Brain microvascular endothelial cell (primary cell): Measurements from ENCODE around the gene C11orf52.
"Not testable (repeated sequence)": the region's sequence is repeated elsewhere in the genome, so short reads cannot be mapped to it uniquely, and the experiment has no call there.

Source experiments
- DNase-seq: peaks from one replicate; pipeline ENCODE4 v3.0.0-alpha.2; 2020
- H3K27ac ChIP-seq: fragments of 250-450 bp; sonication (Bioruptor Pico); 2 replicates; pipeline ENCODE4 v1.5.1; 2020; ENCODE audit warnings: mild to moderate bottlenecking, moderate library complexity
- H3K27me3 ChIP-seq: fragments of 250-450 bp; sonication (Bioruptor Pico); replicated peaks from 2 replicates; pipeline ENCODE4 v1.5.1; 2020; ENCODE audit warnings: mild to moderate bottlenecking
- H3K36me3 ChIP-seq: fragments of 250-450 bp; sonication (Bioruptor Pico); replicated peaks from 2 replicates; pipeline ENCODE4 v1.5.1; 2020; ENCODE audit warnings: mild to moderate bottlenecking
- H3K4me3 ChIP-seq: 2 replicates; pipeline ENCODE4 v1.5.1; 2011; ENCODE audit warnings: low read depth, mild to moderate bottlenecking, control low read depth, low read length, moderate library complexity
- in situ Hi-C: cut with HindIII; loops from 2 replicates; pipeline ENCODE4 v1.10.0; 2017; ENCODE audit warnings: low sequenced_read_pairs, low pct_ligation_motif_present
- TF ChIP-seq, protein P1 (sequence below): IDR thresholded peaks from 2 replicates; pipeline ENCODE4 v1.5.1; 2011; ENCODE audit warnings: low read depth, mild to moderate bottlenecking, moderate library complexity, low read length, control low read depth, inconsistent platforms; ENCODE audit errors: missing control alignments

C11orf52 gene

DNA sequence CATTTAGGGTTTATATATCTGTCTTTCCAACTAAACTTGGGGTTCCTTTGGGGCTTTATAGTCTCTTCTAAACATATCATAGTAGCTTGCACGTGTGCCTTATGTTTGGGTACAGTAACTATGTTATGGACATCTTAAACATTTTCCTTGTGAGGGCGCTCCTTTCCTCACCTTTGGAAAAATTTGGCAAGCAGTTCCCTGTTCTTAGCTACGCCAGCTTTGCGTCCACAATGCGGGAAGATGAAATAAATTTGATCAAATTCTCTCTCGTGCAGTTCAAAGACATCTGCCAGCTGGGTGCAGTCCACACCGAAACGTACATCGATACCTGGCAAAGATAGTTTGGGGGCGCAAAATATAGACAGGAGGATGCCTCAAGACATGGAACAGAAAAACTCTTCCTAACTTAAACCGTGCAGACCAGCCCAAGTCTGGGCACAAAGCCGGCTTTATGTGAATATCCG lies 40.3 kb upstream of the C11orf52 start:
- Histone ChIP-seq H3K27ac (peak overlapping the region; percentile 96), H3K4me3 (peak overlapping the region; percentile 89), H3K27me3 (no peaks in the 10 kb centered on the region), H3K36me3 (peaks cover 2% of the 10 kb centered on the region)
- TF ChIP-seq, protein P1, sequence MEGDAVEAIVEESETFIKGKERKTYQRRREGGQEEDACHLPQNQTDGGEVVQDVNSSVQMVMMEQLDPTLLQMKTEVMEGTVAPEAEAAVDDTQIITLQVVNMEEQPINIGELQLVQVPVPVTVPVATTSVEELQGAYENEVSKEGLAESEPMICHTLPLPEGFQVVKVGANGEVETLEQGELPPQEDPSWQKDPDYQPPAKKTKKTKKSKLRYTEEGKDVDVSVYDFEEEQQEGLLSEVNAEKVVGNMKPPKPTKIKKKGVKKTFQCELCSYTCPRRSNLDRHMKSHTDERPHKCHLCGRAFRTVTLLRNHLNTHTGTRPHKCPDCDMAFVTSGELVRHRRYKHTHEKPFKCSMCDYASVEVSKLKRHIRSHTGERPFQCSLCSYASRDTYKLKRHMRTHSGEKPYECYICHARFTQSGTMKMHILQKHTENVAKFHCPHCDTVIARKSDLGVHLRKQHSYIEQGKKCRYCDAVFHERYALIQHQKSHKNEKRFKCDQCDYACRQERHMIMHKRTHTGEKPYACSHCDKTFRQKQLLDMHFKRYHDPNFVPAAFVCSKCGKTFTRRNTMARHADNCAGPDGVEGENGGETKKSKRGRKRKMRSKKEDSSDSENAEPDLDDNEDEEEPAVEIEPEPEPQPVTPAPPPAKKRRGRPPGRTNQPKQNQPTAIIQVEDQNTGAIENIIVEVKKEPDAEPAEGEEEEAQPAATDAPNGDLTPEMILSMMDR = no peak
- in situ Hi-C loops = no loop called here
- no peak for DNase-seq

DNA sequence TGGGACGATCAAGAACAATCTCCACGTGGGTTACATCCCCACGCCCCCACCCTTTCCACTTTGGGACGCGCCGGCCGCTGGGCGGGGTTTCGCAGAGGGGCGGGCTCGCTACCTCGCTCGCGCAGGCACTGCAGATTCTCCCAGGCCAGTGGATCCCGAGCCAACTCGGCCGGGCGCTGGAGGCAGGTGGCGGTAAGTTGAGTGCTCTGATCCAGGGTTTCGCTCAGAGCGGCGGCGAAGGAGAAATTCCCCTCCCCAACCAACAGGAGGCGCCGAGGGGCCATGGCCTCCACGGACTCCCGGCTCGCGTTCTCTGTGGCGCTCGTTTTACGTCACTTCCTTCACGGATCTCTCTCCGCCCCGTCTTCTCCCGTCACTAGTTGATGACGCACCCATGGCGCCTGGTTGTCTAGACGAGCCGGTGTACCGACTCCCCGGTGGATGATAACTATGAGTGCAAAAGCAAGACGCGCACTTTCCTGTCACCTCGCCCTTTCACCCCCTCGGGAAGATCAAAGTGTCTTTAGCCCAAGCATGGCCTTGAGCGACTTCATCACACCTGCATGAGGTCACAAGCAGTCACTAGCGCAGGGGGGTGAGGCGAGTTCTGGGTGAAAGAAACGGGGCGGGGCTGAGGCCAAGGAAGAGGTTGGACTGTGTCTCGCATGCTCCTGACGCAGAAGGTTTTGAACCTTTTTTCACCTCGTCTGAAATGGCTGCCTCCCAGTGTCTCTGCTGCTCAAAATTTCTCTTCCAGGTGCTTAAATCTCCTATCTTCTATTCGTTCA lies 39.7 kb upstream of the C11orf52 start, which contains the start of the genes CFAP68 and FDXACB1:
CFAP68 (plus strand) TSS at position 693 of the 788 bp plus-strand sequence; CDS start at position 713, 20 bp downstream.
FDXACB1 (minus strand) TSS at position 317 of the 788 bp plus-strand sequence; CDS start at position 284, 33 bp downstream.
- Histone ChIP-seq H3K27me3 (no peaks in the 10 kb centered on the region), H3K27ac (peak within 1 kb of the TSS; percentile 96), H3K4me3 (peak within 1 kb of the TSS; percentile 89), H3K36me3 (peaks cover 2% of the 10 kb centered on the region)
- DNase-seq = peak; percentile 97
- in situ Hi-C loops = no loop called here
- TF ChIP-seq, protein P1 = peak; percentile 96

DNA sequence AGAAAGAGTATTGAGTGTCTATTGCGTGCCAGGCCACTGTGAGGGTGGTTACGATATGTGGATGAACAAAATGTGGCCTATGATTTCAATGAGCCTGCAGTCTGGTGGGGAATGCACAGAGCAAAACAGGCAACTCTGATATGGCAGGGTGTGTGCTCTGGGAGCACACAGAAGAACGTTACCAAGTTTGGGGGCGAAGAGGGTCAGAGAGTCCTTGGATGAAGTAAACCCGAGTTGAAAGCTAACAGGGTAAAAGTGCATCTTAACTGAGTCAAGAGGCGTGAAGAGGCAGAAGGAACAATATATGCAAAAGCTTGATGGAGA lies 39.1 kb upstream of the C11orf52 start:
- Histone ChIP-seq H3K27me3 (no peaks in the 10 kb centered on the region), H3K36me3 (peaks cover 2% of the 10 kb centered on the region), H3K4me3 (peak overlapping the region; percentile 89), H3K27ac (peak overlapping the region; percentile 96)
- TF ChIP-seq, protein P1 = no peak
- in situ Hi-C loops = no loop called here
- no peak for DNase-seq

DNA sequence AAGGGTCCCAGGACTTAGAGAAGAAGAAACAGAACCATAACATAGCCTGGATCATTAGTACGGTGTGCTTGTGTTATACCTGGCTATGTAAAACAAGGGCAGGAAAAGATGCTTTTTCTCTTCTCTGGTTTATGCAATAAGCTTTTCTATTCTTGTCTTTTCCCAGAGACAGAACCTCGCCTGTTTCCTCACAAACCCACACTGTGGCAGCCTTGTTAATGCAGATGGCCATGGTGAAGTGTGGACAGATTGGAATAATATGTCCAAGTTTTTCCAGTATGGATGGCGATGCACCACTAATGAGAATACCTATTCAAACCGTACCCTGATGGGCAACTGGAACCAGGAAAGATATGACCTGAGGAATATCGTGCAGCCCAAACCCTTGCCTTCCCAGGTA lies 36.5 kb upstream of the C11orf52 start:
- H3K36me3 ChIP-seq = no peaks in the 10 kb centered on the region
- no peak for DNase-seq
- TF ChIP-seq, protein P1 = no peak
- no peak overlapping the region for H3K4me3 ChIP-seq
- in situ Hi-C loops = no loop called here
- no peaks in the 10 kb centered on the region for H3K27me3 ChIP-seq
- no peak overlapping the region for H3K27ac ChIP-seq

DNA sequence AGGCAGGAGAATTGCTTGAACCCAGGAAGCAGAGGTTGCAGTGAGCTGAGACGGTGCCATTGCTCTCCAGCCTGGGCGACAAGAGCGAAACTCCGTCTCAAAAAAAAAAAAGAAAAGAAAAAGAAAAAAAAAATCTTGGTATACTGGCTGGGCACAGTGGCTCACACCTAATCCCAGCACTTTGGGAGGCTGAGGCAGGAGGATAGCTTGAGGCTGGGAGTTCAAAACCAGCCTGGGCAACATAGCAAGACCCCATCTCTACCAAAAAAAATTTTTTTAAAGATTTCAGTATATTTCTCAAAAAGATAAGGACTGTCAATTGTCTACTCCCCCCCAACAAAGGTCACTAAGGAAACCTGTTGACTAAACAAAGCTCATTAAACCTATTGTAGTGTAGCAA lies 33.7 kb upstream of the C11orf52 start:
- H3K4me3 ChIP-seq, DNase-seq, H3K27me3 ChIP-seq, in situ Hi-C loops, H3K27ac ChIP-seq, H3K36me3 ChIP-seq: not testable (repeated sequence)

DNA sequence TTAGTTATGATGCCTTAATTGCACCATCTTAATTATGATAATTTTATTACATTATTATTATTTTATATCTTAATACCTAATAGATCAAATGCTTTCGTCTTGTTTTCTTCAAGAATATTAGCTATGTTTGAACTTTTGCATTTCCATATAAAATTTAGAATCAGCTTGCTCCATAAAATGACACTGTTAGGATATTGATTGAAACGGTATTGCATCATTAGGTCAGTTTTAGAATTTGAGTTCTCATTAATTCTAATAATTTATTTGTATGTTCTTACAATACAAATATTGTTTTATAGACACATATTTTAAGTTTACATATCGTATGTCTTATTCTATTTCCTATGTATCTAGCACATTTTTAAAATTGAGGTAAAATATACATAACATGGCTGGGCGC lies 32.7 kb upstream of the C11orf52 start:
- no peak overlapping the region for H3K27ac ChIP-seq
- H3K36me3 ChIP-seq = no peaks in the 10 kb centered on the region
- no peak for DNase-seq
- no peak overlapping the region for H3K4me3 ChIP-seq
- in situ Hi-C loops = no loop called here
- TF ChIP-seq, protein P1 = no peak
- H3K27me3 ChIP-seq = no peaks in the 10 kb centered on the region
